ENCODE results near the gene HMX1. TPM values are rescaled to one million over a fixed set of nuclear protein-coding genes. Genes with fewer than 3 reads are reported as not detected.

HMX1 gene
- total and polyA plus RNA-seq, 2 experiments from 2014 or later, result not detected

DNA sequence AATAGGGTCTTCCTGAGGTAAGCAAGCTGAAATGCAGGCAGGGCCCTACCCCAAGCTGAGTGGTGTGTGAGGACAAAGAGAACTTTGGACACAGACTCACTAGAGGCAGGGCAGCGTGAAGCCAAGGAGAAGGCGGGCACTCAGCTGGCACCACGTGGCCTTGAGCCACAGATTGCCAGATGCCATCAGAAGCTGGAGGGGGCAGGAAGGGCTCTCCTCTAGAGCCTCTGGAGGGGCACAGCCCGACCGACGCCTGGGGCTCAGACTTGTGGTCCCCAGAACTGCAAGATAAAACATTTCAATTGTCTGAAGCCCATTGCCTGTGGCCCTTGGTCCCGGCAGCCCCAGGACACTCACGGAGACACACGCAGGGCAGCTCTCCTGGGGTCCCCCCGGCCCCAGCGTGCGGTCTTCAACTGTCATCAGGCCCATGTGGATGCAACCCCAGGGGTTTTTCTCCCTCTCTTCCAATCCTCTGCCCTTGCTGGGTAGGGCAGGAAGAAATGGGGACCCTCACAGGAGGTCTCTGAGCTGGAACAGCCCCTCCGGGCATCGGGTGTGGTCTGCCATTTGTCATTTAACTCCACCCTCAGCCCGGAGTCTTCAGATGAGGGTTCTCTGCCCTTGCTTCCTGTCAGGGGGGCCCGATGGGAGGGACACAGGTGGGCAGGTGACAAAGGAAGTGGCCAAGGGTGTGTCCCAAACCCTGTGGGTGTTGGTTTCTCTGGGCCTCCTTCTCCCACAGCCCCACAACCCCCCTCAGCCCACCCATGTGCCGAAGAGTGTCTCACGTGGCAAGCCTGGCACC lies 22.2 kb downstream of the HMX1 start:
- TF ChIP-seq, protein P1, sequence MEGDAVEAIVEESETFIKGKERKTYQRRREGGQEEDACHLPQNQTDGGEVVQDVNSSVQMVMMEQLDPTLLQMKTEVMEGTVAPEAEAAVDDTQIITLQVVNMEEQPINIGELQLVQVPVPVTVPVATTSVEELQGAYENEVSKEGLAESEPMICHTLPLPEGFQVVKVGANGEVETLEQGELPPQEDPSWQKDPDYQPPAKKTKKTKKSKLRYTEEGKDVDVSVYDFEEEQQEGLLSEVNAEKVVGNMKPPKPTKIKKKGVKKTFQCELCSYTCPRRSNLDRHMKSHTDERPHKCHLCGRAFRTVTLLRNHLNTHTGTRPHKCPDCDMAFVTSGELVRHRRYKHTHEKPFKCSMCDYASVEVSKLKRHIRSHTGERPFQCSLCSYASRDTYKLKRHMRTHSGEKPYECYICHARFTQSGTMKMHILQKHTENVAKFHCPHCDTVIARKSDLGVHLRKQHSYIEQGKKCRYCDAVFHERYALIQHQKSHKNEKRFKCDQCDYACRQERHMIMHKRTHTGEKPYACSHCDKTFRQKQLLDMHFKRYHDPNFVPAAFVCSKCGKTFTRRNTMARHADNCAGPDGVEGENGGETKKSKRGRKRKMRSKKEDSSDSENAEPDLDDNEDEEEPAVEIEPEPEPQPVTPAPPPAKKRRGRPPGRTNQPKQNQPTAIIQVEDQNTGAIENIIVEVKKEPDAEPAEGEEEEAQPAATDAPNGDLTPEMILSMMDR (IDR thresholded peaks at IDR 0.05; ENCODE audit: poor library complexity), result no peak
- no peak for TF ChIP-seq EZH2phosphoT487 (IDR thresholded peaks at IDR 0.05; ENCODE audit: low read depth, severe bottlenecking, unreplicated experiment)
- TF ChIP-seq EZH2 (IDR thresholded peaks at IDR 0.05; ENCODE audit: borderline replicate concordance), result no peak
- no peak for DNase-seq (ENCODE audit: low spot score)
- Histone ChIP-seq H2AFZ (no peak overlapping the region), H3K9me2 (replicated peaks; ENCODE audit: insufficient read depth) (no peaks in the 10 kb centered on the region), H3K27me3 (peaks cover 55% of the 10 kb centered on the region), H3K27ac (no peak overlapping the region), H3K9me3 (ENCODE audit: low read depth) (no peaks in the 10 kb centered on the region), H3K79me2 (no peaks in the 10 kb centered on the region), H3K4me2 (no peak overlapping the region), H3K4me1 (ENCODE audit: insufficient read depth) (no peaks in the 10 kb centered on the region), H3K4me3 (no peak overlapping the region), H3K36me3 (replicated peaks; ENCODE audit: insufficient read depth, low read depth) (no peaks in the 10 kb centered on the region), H4K20me1 (ENCODE audit: insufficient read depth, poor library complexity, severe bottlenecking) (no peaks in the 10 kb centered on the region)
- 81% methylated on average over 18 of the region's 18 CpGs for WGBS (ENCODE audit: low lambda C conversion rate, missing lambda C conversion rate)

DNA sequence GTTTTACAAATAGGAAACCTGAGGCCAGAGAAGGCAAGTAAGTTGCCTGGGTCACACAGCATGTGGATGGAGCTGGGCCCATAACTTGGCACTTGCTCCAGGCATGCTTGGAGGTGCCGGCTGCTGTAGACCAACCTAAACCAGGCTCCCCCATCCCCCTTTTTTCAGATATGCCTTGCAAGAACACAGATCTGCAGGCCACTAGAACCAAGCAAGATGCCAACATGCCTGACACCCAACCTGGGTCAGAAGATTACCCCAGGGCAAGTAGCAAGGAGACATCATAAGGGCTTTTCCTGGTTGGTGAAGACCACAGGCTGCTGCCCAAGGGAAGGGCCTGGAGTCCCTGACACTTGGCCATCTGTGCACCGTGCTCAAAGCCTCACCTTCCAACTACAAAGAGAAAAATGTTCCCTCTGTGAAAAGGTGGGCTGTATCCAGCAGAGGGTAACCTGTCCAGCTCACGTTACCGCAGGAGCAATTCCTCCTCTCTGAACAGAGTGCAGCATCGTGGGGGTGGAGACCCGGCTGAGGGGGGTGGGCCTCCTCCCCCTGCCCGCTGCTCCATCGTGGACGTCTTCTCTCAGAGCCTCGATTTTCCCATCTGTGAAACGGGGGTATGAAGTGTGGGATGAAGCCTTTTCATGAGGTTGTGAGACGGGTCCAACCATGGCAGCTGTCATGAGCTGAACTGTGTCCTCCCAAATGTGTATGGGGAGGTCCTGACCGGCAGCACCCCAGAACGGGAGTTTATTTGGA lies 23.0 kb downstream of the HMX1 start:
- TF ChIP-seq EZH2phosphoT487 (IDR thresholded peaks at IDR 0.05; ENCODE audit: low read depth, severe bottlenecking, unreplicated experiment) (no peak), EZH2 (IDR thresholded peaks at IDR 0.05; ENCODE audit: borderline replicate concordance) (no peak)
- TF ChIP-seq, protein P1 (IDR thresholded peaks at IDR 0.05; ENCODE audit: poor library complexity), result no peak
- no peaks in the 10 kb centered on the region for H3K79me2 ChIP-seq
- no peaks in the 10 kb centered on the region for H3K9me3 ChIP-seq (ENCODE audit: low read depth)
- peaks cover 47% of the 10 kb centered on the region for H3K27me3 ChIP-seq
- no peaks in the 10 kb centered on the region for H3K4me1 ChIP-seq (ENCODE audit: insufficient read depth)
- no peaks in the 10 kb centered on the region for H4K20me1 ChIP-seq (ENCODE audit: insufficient read depth, poor library complexity, severe bottlenecking)
- no peak overlapping the region for H3K4me3 ChIP-seq
- no peak for DNase-seq (ENCODE audit: low spot score)
- no peaks in the 10 kb centered on the region for H3K9me2 ChIP-seq (replicated peaks; ENCODE audit: insufficient read depth)
- H3K27ac ChIP-seq, result no peak overlapping the region
- no peak overlapping the region for H3K4me2 ChIP-seq
- H2AFZ ChIP-seq, result no peak overlapping the region
- WGBS (ENCODE audit: low lambda C conversion rate, missing lambda C conversion rate), result 79% methylated on average over 14 of the region's 14 CpGs
- no peaks in the 10 kb centered on the region for H3K36me3 ChIP-seq (replicated peaks; ENCODE audit: insufficient read depth, low read depth)

DNA sequence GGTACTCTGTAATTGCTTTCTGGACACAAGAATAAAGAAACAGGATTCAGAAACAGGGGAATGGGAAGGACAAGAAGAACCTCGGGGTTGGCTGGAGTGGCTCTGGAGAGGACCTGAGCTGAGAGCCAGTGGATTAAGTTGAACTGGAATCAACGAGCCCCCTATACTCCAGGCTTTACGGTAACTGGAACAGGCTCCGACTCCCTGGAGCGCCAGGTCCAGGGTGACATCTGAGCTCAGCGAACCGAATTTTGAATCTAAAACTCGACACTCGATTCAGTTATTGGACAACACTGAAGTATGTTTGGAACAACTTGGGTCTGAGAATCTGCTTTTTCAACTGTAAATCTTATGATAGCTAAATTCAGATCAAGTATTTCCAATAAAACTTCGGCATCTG lies 23.9 kb downstream of the HMX1 start:
- H3K4me3 ChIP-seq, result no peak overlapping the region
- no peaks in the 10 kb centered on the region for H3K9me3 ChIP-seq (ENCODE audit: low read depth)
- TF ChIP-seq, protein P1 (IDR thresholded peaks at IDR 0.05; ENCODE audit: poor library complexity), result no peak
- TF ChIP-seq EZH2 (IDR thresholded peaks at IDR 0.05; ENCODE audit: borderline replicate concordance) (no peak), EZH2phosphoT487 (IDR thresholded peaks at IDR 0.05; ENCODE audit: low read depth, severe bottlenecking, unreplicated experiment) (no peak)
- H3K27ac ChIP-seq, result no peak overlapping the region
- H2AFZ ChIP-seq, result no peak overlapping the region
- no peaks in the 10 kb centered on the region for H3K9me2 ChIP-seq (replicated peaks; ENCODE audit: insufficient read depth)
- 17% methylated on average over 10 of the region's 10 CpGs for WGBS (ENCODE audit: low lambda C conversion rate, missing lambda C conversion rate)
- no peaks in the 10 kb centered on the region for H4K20me1 ChIP-seq (ENCODE audit: insufficient read depth, poor library complexity, severe bottlenecking)
- H3K27me3 ChIP-seq, result peaks cover 38% of the 10 kb centered on the region
- H3K4me2 ChIP-seq, result peak overlapping the region; percentile 30
- DNase-seq (ENCODE audit: low spot score), result no peak
- H3K36me3 ChIP-seq (replicated peaks; ENCODE audit: insufficient read depth, low read depth), result no peaks in the 10 kb centered on the region
- no peaks in the 10 kb centered on the region for H3K4me1 ChIP-seq (ENCODE audit: insufficient read depth)
- H3K79me2 ChIP-seq, result no peaks in the 10 kb centered on the region

Measured in hepatocyte (in vitro differentiated cells).